ENCODE data around the gene SNAI1.
A peak's percentile ranks its signal among the peaks of the same experiment; 100 is the strongest.
"Not testable (repeated sequence)": the region's sequence is repeated elsewhere in the genome, so short reads cannot be mapped to it uniquely, and the experiment has no call there.

Gene SNAI1

DNA sequence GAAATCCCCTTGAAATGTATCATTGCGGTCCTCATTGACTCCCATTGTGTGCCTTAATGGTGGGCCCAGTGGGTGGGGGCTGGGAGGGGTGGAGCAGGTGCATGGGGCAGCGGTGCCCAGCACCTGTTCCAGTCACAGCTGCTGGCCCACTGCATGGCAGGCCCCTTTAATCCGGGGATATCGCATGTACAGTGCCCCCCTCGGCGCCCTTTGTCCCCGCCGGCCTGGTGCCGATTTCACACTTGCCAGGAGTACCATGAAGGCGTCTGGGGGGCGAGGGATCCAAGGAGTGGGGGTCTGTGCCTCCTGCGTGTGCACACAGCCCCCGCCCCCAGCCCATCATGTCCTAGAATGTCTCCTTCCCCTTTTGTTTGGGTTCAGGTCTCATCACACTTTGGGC, 2.8 kb downstream of the SNAI1 start:
- DNase-seq (ENCODE audit: low read depth in 1 of 2, low spot score in 1 of 2): no peak

DNA sequence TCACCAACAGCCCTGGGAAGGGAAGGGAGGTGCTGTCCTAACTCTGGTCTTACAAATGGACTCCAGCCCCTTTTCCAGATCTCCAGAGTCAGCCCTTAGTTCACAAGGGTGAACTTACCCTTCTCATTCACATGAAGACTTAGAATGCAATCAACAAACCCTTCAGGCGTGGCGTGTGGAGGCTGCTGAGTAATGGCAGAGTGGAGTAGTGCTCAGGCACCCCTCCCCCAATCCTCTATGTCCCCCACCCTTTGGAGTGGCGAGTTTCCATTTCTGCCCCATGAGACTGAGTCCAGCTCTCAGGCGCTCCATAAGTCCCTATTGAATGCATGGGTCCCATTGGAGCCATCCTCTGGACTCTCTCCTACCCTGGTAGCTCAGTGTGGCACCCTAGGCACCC, 3.3 kb downstream of the SNAI1 start:
- DNase-seq (ENCODE audit: low read depth in 1 of 2, low spot score in 1 of 2): no peak

DNA sequence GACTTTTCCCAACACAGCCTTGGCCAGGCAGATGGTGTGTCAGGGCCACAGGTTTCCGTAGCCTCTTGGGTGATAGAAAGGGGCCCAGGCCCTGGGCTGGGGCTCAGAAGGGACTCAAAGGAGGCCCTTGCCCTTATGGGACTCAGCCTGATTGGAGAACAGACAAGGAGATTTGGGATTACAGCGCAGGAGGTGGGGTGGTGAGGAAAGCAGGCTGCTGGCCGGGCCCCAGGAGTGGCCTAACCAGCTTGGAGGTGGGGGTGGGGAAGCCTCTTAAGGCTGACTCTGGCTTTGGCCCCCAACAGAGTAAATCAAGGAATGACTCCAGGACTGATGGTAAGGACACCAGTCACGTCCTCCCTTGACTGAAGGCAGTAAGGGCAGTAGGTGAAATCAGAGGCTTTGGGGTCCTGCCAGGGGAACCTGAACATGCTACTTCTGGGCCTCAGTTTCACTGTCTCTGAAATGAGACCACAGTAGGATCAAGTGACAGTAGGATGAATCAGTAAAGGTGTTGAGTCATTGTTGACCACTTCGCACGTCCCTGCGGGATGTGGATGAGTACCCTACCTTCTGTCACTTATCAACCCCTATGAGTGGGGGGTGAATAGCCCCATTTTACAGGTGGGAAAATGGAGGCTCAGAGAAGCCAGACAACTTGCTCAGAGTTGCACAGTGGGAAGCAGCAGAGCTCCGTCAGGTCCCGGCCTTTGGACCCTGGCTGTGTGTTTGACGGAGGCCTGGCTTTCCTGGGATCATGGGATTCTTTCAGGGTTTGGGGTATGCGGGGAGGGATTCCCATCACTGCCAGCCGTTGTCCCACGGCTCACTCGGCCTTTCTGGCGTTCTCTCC, 4.5 kb downstream of the SNAI1 start:
- DNase-seq (ENCODE audit: low read depth in 1 of 2, low spot score in 1 of 2): no peak

DNA sequence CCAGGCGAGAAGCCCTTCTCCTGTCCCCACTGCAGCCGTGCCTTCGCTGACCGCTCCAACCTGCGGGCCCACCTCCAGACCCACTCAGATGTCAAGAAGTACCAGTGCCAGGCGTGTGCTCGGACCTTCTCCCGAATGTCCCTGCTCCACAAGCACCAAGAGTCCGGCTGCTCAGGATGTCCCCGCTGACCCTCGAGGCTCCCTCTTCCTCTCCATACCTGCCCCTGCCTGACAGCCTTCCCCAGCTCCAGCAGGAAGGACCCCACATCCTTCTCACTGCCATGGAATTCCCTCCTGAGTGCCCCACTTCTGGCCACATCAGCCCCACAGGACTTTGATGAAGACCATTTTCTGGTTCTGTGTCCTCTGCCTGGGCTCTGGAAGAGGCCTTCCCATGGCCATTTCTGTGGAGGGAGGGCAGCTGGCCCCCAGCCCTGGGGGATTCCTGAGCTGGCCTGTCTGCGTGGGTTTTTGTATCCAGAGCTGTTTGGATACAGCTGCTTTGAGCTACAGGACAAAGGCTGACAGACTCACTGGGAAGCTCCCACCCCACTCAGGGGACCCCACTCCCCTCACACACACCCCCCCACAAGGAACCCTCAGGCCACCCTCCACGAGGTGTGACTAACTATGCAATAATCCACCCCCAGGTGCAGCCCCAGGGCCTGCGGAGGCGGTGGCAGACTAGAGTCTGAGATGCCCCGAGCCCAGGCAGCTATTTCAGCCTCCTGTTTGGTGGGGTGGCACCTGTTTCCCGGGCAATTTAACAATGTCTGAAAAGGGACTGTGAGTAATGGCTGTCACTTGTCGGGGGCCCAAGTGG, 5.3 kb downstream of the SNAI1 start:
- DNase-seq (ENCODE audit: low read depth in 1 of 2, low spot score in 1 of 2): no peak

DNA sequence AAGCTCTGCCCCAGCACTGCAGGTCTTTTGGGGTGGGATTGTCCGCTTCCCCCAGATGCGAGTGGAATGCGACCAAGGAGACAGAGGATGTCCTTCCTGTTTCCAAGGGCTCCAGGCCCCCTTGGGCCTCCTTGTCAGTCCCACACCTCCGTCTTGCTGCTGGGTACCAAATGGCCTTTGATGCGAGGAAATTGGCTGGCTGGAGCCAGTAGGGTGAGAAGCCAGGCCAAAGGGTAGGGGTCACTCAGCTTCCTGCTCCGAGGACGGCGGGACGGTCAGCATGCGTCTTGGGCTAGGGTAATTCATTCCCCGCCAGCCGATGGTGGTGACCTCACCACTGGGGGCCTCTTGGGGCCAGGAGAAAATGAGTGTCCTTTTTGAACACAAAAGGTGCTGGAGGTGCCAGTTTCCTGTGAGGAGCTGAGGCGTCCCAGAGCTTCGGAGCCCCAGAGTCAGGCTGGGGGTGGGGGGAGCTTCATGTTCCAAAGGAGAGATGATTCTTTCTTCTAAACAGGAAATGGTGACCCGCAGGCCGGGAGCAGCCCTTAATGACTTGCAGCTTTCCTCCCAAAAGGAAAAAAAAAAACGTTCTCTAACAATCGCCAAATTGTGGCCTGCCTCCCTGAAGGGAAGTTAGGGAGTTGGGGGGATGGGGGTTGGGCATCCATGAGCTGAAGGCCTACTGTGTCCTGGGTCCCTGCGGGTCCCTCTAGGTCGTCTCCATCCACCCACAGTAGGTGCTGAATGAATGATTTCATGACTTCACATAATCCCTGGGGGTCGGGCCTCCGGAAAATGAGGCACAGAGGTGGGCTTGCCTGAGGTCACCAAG, 6.7 kb downstream of the SNAI1 start:
- no peak for DNase-seq (ENCODE audit: low read depth in 1 of 2, low spot score in 1 of 2)

DNA sequence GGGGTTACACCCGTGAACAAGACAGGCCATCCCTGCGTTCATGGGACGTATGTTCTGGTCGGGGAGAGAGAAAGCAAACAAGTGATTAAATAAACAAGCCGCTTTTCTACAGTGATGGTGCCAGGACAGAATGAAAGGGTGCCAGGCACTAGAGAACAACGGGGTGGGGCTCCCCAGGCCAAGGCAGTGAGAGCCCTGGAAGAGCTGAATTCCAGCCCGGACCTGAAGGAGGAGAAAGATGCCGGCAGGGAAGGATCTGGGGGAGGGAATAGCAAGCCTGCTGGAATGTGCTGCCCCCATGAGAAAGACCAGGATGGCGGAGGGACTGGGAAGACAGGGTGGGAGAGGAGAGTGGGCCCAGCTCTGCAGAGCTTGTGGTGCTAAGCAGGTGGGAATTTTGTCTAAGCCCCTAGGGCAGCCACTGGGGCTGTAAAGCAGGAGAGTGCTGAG, 7.5 kb downstream of the SNAI1 start:
- DNase-seq (ENCODE audit: low read depth in 1 of 2, low spot score in 1 of 2): no peak

DNA sequence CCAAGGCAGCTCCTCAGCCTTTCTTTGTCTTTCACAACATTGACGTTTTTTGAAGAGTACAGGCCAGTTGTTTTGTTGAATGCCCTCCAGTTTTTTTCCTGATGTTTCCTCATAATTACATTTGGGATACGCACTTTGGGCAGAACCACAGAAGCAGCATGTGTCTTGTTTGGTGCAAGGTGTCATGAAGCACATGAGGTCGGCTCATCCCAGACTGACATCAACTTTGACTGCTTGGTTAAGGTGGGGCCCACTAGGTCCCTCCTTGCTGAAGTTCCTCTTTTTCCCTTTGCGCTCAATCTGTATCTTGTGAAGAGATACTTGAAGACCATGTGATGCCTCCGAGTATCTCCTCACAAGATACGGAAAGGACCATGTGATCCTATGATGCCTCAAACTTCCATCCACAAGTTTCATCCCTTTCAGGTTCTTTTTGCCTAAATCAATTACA, 10.5 kb downstream of the SNAI1 start:
- no peak for DNase-seq (ENCODE audit: low read depth in 1 of 2, low spot score in 1 of 2)

DNA sequence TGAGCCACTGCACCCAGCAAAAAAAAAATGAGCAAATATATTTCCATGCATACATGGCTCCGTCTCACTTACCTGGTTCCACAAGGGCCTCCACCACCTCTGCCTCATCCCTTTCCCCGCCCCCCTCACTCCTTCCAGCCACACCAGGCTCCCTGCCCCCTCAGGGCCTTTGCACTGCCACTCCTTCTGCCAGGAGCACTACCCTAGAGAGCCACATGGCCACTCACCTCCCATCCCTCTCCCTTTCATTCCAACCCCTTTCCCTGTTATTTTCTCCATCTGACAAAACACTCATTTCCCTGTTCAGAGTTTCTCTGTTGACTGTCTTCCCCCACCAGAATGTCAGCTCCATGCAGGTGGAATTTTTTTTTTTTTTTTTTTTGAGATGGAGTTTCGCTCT, 12.8 kb downstream of the SNAI1 start:
- DNase-seq (ENCODE audit: low read depth in 1 of 2, low spot score in 1 of 2): no peak

DNA sequence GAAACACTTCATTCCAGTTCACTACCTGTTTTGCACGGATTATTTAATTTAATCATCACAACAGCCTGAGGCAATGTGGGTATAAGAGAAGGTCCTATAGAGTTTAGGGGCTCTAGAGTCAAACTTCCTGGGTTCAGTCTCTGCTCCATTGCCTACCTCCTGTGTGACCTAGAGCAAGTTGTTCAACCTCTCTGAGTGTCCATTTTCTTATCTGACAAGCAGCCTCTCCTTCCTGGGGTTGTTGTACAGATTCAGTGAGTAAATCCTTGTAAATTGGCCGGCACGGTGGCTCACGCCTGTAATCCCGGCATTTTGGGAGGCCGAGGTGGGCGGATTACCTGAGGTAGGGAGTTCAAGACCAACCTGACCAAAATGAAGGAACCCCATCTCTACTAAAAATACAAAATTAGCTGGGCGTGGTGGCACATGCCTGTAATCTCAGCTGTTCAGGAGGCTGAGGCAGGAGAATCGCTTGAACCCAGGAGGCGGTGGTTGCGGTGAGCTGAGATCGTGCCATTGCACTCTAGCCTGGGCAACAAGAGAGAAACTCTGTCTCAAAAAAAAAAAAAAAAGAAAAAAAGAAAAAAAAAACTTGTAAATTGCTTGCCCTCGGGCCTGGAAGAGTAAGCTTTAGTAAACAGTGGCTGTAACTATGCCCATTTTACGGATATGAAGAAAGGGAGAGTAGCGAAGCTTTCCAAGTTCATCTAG, 15.9 kb downstream of the SNAI1 start:
- DNase-seq (ENCODE audit: low read depth in 1 of 2, low spot score in 1 of 2): not testable (repeated sequence)

DNA sequence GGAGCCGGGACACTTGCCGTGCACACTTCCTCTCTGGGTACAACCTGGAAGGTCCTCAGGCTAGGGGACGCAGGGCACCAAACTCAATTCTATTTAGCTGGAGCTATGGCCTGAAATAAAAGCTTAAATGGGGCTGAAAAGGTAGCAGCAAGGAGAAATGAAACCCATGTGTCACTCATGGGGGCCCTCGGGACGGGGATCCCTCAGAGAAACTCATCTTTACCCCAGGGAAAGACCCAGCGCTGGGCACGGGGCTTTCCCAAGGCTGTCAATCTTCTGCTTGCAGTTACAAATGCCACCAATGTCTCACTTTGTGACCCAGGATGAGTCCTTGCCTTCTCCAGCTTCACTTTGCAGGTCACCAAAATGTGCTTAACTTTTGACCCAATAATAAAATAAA, 16.5 kb downstream of the SNAI1 start:
- DNase-seq (ENCODE audit: low read depth in 1 of 2, low spot score in 1 of 2): peak in 1 of 2 donors; percentile 22

DNA sequence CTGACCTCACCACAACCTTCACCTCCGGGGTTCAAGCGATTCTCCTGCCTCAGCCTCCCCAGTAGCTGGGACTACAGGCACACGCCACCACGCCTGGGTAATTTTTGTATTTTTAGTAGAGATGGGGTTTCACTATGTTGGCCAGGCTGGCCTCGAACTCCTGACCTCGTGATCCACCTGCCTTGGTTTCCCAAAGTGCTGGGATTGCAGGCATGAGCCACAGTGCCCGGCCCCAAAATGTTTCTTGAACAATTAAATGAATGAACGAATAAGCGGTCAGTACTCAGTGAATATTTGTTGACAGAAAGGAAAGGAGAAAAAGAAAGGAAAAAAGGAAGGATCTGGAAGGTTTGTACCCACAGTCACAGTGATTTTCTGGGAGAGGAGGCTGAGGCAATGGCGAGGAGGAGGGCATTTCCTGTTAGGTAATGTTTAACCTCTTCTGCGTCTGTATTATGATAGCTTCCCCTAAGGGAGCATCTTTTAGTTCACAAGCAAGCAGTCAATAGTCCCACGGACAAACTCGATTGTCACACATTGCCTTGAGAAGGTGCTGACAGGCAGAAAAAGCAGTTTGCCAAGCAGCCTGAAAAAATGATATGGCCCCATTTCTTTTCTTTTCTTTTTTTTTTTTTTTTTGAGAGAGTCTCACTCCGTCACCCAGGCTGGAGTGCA, 17.9 kb downstream of the SNAI1 start:
- not testable (repeated sequence) for DNase-seq (ENCODE audit: low read depth in 1 of 2, low spot score in 1 of 2)

DNA sequence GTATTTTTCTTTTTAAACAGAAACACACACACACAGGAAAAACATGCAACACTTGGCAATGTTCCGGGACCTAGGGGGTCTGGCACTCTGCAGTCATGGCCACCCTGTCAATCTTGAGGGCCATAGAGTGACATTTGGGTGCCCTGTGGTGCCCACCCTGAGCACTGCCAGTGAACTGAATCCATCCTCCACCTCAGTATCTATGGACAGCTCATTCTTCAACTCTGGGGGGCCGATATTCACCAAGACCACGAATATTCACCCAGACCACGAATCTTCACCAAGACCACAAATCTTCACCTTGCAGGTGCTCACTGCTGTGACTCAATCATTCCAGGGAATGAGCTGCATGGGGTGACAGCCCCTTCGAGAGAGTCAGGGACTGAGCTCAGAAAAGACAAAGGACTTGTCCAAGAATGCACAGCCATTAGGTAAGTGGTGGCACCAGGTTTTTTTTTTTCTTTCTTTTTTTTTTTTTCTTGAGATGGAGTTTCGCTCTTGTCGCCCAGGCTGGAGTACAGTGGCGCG, 19.1 kb downstream of the SNAI1 start:
- no peak for DNase-seq (ENCODE audit: low read depth in 1 of 2, low spot score in 1 of 2)

DNA sequence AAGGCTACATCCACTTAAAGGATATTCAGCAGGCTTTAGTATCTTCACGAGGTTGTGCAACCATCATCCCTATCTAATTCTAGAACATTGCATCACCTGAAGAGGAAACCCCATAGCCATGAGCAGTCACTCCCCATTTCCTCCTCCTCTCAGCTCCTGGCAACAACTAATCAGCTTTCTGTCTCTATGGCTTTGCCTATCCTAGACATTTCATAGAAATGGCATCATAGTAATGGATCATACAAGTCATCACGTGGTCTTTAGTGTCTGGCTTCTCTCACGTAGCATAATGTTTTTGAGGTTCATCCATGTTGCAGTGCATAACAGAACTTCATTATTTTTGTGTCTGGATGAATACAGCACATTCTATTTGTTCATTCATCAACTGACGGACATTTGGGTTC, 20.5 kb downstream of the SNAI1 start:
- DNase-seq (ENCODE audit: low read depth in 1 of 2, low spot score in 1 of 2): no peak

DNA sequence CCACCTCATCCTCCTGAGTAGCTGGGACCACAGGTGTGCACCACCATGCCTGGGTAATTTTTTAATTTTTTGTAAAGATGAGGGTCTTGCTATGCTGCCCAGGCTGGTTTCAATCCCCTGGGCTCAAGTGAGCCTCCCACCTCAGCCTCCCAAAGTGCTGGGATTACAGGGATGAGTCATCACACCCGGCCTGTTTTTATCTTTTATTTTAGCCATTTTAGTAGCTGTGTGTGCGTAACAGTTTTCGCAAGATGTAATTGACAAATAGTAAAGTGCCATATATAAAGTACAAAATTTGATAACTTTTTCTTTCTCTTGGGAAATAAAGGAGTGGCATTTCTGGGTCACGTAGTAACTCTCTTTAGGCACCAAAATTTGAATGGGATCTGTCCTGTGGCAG, 21.4 kb downstream of the SNAI1 start:
- no peak for DNase-seq (ENCODE audit: low read depth in 1 of 2, low spot score in 1 of 2)

DNA sequence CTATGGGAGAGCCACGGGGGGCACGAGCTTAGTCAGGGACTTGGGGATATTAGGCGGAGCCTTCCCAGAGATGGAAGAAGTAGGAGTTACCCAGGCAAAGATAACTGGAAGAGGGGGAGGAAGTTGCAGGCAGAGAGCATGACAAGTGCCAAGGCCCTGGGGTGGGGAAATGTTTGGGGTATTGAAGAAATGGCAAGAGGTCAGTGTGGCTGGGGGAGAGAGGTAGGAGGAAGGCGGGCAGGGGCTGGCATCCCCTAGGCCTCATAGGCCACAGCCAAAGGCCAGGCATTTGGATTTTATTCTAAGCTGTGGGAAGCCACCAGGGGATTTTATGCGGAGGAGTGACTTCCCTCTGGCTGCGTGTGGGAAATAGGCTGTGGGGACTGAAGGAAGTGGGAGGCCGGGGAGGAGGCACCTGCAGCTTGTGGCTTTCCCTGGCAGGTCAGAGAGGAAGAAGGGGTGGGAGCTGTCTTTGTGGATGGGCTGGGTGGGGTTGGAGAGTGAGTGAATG, 22.7 kb downstream of the SNAI1 start:
- DNase-seq (ENCODE audit: low read depth in 1 of 2, low spot score in 1 of 2): no peak

DNA sequence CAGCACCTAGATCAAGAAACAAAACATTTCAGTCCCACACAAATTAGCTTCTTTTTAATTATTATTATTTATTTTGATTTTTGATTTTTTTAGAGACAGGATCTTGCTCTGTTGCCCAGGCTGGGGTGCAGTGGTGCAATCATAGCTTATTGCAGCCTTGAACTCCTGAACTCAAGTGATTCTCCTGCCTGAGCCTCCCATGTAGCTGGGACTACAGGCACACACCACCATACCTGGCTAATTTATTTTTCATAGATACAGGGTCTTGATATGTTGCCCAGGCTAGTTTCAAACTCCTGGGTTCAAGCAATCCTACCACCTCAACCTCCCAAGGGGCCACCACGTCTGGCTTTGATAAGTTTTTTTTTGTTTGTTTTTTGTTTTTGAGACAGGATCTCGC, 24.6 kb downstream of the SNAI1 start:
- no peak for DNase-seq (ENCODE audit: low read depth in 1 of 2, low spot score in 1 of 2)

DNA sequence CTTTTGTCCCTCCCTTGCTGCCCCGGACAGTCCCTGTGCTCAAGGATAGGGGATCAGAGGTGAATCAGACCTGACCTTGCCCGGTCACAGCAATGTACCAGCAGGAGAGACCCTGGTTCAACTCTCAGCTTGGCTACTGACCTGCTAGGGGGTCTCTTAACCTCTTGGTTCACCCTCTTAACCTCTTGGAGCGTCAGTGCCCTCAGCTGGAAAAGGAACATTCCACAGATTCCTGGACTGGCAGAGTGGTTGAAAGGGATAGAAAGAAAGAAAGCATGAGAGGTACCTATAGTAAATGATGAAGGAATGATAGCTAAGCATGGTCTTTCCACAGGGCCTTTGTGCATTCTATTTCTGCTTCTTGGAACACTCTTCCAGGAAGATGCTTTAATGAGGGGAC, 25.2 kb downstream of the SNAI1 start:
- no peak for DNase-seq (ENCODE audit: low read depth in 1 of 2, low spot score in 1 of 2)

DNA sequence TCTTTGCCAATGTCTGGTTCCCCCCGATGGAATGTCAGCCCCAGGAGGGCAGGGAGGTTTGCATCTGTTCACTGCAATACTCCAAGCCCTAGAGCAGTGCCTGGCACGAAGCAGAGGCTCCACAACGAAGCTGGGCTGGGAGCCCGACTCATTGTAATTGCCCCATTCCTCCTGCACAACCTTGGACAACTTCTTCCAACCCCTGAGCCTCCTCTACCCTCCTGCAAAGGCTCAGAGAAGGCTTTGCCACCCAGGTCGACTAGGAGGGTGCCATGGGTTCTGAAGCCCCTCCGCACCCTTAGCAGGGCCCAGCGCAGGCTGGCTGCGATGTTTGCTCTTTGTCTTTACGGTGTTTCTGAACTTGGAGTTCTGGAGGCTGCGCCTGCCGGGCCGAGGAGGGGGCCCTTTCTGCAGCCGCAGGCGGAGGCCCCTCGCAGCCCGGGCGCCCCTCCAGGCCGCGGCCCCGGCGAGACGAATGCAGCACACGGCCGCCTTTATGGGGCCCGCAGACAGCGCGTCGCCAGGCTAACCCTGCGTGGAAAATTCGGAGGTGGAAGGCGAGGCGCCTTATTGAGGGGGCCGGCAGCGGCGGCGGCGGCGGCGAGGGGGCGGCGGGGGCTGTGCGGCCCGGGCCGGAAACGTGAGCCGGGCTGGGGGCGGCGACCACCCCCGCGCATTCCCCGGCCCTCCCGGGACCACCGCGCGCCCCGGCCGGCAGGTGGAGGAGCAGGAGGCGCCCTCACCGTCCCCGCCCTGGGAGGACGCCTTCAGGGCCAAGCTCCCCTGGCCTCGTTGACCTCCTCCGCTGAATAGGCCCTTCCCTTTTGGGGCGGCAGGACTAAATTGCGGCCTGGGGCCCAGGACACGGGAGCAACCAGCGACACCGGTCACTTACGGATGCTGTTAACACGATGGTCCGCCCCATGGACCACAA, 27.0 kb downstream of the SNAI1 start:
- DNase-seq (ENCODE audit: low read depth in 1 of 2, low spot score in 1 of 2): no peak

DNA sequence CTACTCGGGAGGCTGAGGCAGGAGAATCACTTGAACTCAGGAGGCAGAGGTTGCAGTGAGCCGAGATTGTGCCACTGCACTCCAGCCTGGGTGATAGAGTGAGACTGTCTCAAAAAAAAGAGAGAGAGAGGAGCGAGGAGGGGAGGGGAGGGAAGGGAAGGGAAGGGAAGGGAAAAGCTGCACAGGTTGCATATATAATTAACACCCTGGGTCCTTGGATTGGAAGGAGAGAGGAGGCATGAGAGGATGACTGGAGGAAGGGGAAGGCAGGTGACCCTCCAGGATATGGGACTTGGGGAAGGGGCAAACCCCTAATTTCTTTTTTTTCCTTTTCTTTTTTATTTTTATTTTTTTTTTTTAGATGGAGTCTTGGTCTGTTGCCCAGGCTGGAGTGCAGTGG, 28.8 kb downstream of the SNAI1 start:
- DNase-seq (ENCODE audit: low read depth in 1 of 2, low spot score in 1 of 2): not testable (repeated sequence)
